OCI-LY1 (cell line): ENCODE results near the gene ZNF785.

ENCODE experiments used
- EZH2 ChIP-seq: fragments of 200-600 bp; sonication (generic), shearing (Covaris generic); IDR thresholded peaks from 2 replicates; pipeline ENCODE4 v1.8.0; 2017; ENCODE audit warnings: borderline replicate concordance, mixed run types, mild to moderate bottlenecking, antibody characterized with exemption, low read length, moderate library complexity, mixed read lengths
- TF ChIP-seq, protein P1 (sequence below): fragments of 200-600 bp; sonication (generic), shearing (Covaris generic); IDR thresholded peaks from 2 replicates; pipeline ENCODE4 v1.5.1; 2017; ENCODE audit warnings: mild to moderate bottlenecking, antibody characterized with exemption, low read length, moderate library complexity, mixed read lengths

DNA sequence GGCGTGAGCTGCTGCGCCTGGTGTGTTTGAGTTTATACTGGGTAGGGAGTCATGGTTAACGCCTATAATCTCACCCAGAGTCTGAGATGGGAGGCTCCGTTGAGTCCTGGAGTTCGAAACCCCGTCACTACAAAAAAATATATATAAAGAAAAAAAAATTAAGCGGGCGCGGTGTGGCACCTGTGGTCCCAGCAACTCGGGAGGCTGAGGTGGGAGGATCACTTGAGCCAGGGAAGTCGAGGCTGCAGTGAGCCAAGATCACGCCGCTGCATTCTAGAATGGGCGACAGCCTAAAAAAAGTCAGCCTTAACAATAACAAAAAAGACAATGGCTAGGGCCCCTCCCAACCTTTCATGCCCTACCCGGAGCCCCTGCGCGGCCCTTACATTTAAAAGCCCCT, 48.0 kb upstream of the ZNF785 start:
- TF ChIP-seq, protein P1, sequence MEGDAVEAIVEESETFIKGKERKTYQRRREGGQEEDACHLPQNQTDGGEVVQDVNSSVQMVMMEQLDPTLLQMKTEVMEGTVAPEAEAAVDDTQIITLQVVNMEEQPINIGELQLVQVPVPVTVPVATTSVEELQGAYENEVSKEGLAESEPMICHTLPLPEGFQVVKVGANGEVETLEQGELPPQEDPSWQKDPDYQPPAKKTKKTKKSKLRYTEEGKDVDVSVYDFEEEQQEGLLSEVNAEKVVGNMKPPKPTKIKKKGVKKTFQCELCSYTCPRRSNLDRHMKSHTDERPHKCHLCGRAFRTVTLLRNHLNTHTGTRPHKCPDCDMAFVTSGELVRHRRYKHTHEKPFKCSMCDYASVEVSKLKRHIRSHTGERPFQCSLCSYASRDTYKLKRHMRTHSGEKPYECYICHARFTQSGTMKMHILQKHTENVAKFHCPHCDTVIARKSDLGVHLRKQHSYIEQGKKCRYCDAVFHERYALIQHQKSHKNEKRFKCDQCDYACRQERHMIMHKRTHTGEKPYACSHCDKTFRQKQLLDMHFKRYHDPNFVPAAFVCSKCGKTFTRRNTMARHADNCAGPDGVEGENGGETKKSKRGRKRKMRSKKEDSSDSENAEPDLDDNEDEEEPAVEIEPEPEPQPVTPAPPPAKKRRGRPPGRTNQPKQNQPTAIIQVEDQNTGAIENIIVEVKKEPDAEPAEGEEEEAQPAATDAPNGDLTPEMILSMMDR: no peak
- no peak for TF ChIP-seq EZH2
